GM21423 (cell line): ENCODE data around the gene TRAM2.

ENCODE experiments used
- ATAC-seq: cut with Tn5 transposase; IDR thresholded peaks from one replicate; pipeline ENCODE4 v1.9.1; 2021; ENCODE audit warnings: mild to moderate bottlenecking, moderate library complexity; ENCODE audit not compliant: unreplicated experiment

TRAM2 gene

GRCh38 chr6:52571099-52571755, 5.6 kb downstream of the TRAM2 start:
- ATAC-seq: no peak

GRCh38 chr6:52570291-52570700, 6.6 kb downstream of the TRAM2 start:
- ATAC-seq: no peak

GRCh38 chr6:52568320-52568719, 8.5 kb downstream of the TRAM2 start:
- ATAC-seq: no peak

GRCh38 chr6:52566853-52567279, 10.0 kb downstream of the TRAM2 start:
- ATAC-seq: no peak

- ATAC-seq: peak; percentile 51
Measured at GRCh38 chr6:52566201-52566600, 10.7 kb downstream of the TRAM2 start.

- ATAC-seq: no peak
Measured at GRCh38 chr6:52564856-52565255, 12.0 kb downstream of the TRAM2 start.

- ATAC-seq: no peak
Measured at GRCh38 chr6:52562911-52563310, 13.9 kb downstream of the TRAM2 start.

- ATAC-seq: no peak
Measured at GRCh38 chr6:52560462-52560861, 16.4 kb downstream of the TRAM2 start.

GRCh38 chr6:52558266-52559000, 18.4 kb downstream of the TRAM2 start:
- no peak for ATAC-seq

- no peak for ATAC-seq
Measured at GRCh38 chr6:52557389-52558265, 19.2 kb downstream of the TRAM2 start.

- ATAC-seq: no peak
Measured at GRCh38 chr6:52555518-52556233, 21.2 kb downstream of the TRAM2 start.

- no peak for ATAC-seq
Measured at GRCh38 chr6:52554684-52555280, 22.1 kb downstream of the TRAM2 start.

GRCh38 chr6:52553719-52554118, 23.1 kb downstream of the TRAM2 start:
- no peak for ATAC-seq

- ATAC-seq: no peak
Measured at GRCh38 chr6:52553158-52553557, 23.7 kb downstream of the TRAM2 start.

GRCh38 chr6:52552278-52552643, 24.6 kb downstream of the TRAM2 start:
- peak; percentile 91 for ATAC-seq

- ATAC-seq: no peak
Measured at GRCh38 chr6:52551483-52552277, 25.2 kb downstream of the TRAM2 start.

- no peak for ATAC-seq
Measured at GRCh38 chr6:52550870-52551269, 26.0 kb downstream of the TRAM2 start.

- ATAC-seq: no peak
Measured at GRCh38 chr6:52550014-52550575, 26.8 kb downstream of the TRAM2 start.

- no peak for ATAC-seq
Measured at GRCh38 chr6:52549428-52549827, 27.4 kb downstream of the TRAM2 start.
